Measurements from ENCODE around the gene CIB2. TPM values are rescaled to one million over a fixed set of nuclear protein-coding genes. Genes with fewer than 3 reads are reported as not detected.

Gene CIB2
- total RNA-seq, 1 experiment from 2014 or later: 5.8 TPM

DNA sequence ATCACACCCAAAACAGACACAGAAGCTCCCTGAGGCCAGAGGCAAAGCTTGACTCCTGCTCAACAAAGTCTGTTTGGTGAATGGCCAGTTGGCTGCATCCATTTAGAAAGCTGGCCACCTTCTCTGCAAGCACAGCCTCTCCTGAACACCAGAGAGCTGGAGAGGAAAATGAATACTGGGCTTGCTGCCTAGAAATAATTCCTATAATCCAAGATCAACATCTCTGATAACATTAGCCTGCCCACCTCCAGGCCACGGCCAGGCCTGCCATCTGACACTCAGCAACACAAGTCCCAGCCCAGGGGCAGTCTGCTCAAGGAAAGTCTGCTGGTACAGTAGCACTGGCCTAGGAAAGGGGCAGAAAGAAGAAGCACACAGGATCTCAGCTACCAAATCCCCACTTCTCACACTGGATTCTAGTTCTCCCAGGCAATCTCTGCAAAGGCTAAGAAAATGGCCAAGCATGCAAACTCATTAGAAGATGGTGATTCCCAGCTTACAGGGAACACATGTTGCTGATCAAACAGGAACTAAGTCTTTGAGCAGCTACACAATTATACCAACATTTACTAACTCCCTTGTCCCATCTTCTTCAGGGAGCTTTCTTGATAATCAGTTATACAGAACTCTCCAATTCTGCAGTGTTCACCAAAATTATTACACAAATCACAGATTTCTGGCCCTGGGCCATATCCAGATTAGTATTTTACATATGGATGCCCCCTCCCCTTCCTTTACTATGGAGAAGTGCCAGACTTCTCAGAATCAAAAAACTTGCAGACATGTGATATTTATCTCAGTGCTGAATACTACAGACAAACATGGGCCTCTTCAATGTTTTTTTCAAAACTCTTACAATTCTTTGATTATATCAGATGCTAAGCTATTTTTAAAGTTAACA lies 63.7 kb downstream of the CIB2 start:
- no TSS peak for BruUV-seq (replicated peaks)
- peaks cover 23% of the 10 kb centered on the region for H3K79me2 ChIP-seq (ENCODE audit: low read depth)
- ChIA-PET CTCF (no interaction called here), POLR2A (ENCODE audit: unreplicated experiment) (interaction anchor here (0.6 kb wide), 1 partner anchor 12 kb away, joined by 5 read pairs; no protein-coding TSS in a partner anchor)
- H3K4me3 ChIP-seq: no peak overlapping the region
- H3K27ac ChIP-seq: peak overlapping the region; percentile 33; the same call in 1 of the 2 replicates
- TF ChIP-seq, protein P1, sequence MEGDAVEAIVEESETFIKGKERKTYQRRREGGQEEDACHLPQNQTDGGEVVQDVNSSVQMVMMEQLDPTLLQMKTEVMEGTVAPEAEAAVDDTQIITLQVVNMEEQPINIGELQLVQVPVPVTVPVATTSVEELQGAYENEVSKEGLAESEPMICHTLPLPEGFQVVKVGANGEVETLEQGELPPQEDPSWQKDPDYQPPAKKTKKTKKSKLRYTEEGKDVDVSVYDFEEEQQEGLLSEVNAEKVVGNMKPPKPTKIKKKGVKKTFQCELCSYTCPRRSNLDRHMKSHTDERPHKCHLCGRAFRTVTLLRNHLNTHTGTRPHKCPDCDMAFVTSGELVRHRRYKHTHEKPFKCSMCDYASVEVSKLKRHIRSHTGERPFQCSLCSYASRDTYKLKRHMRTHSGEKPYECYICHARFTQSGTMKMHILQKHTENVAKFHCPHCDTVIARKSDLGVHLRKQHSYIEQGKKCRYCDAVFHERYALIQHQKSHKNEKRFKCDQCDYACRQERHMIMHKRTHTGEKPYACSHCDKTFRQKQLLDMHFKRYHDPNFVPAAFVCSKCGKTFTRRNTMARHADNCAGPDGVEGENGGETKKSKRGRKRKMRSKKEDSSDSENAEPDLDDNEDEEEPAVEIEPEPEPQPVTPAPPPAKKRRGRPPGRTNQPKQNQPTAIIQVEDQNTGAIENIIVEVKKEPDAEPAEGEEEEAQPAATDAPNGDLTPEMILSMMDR (conservative IDR thresholded peaks at IDR 0.05): no peak
- no peak for TF ChIP-seq EZH2 (IDR thresholded peaks at IDR 0.05; ENCODE audit: low read depth)
- H3K4me2 ChIP-seq: peak overlapping the region; percentile 42
- H4K20me1 ChIP-seq (ENCODE audit: insufficient read depth): no peaks in the 10 kb centered on the region
- DNase-seq: peak in 1 of 2 experiments; percentile 58
- H3K36me3 ChIP-seq (ENCODE audit: low read depth): no peaks in the 10 kb centered on the region
- peaks cover 13% of the 10 kb centered on the region; the same call in 1 of the 2 replicates for H3F3A ChIP-seq (ENCODE audit: insufficient read depth, low read depth)
- H2AFZ ChIP-seq: no peak overlapping the region
- intact Hi-C loops (cut with micrococcal nuclease; ENCODE audit: unreplicated experiment): no loop called here
- H3K4me1 ChIP-seq (replicated peaks; ENCODE audit: insufficient read depth): peaks cover 37% of the 10 kb centered on the region
- no peaks in the 10 kb centered on the region for H3K9me2 ChIP-seq (ENCODE audit: insufficient read depth)
- H3K9me3 ChIP-seq (ENCODE audit: insufficient read depth, low read depth): no peaks in the 10 kb centered on the region
- H3K27me3 ChIP-seq (ENCODE audit: insufficient read depth, low read depth): no peaks in the 10 kb centered on the region

DNA sequence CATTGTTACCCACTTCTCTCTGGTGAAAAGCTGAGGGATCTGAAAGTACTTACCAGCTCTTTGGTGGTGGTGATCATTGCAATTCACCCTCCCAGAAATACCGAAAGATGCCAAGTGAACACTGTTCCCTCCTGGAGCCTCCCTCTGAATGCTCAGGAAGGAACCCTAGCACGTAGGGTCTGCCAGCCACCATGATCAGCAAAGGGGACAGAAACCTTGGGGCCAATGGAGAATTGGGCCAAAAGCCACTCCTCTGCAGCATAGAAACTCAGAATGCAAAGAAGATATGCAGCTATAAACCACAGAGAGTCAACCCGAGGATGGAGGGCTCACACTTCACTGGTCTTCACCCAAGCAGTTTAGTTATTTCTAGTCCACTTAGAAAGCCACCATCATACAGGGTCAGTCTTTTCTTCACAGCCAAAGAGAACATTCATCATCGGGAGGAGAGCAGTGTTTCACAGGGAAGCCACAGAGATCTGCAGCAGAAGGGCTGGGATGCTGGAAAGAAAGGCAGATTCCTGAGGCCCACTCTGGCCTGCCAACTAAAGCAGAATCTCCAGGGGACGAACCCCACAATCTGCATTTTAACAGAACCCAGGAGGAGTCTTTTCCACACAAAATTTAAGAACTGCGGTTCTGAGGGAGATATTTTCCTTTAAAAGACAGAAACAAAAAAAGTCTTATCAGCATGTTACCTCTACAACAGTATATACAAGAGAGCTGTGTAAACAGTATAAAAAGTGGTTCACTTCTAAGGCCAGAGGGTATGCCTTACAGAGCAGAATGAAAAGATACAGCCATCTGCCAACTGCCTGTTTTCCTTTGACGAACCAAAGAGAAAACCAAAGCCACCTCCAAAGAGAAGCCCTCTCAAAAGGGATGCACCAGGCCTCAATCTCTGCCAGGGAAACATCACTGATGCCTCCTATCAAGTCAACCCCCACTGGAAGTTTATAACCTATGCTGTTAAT lies 65.0 kb downstream of the CIB2 start:
- Histone ChIP-seq H3K4me3 (no peak overlapping the region), H3K36me3 (ENCODE audit: low read depth) (no peaks in the 10 kb centered on the region), H3K4me1 (replicated peaks; ENCODE audit: insufficient read depth) (peaks cover 48% of the 10 kb centered on the region), H3K27me3 (ENCODE audit: insufficient read depth, low read depth) (no peaks in the 10 kb centered on the region), H4K20me1 (ENCODE audit: insufficient read depth) (no peaks in the 10 kb centered on the region), H2AFZ (no peak overlapping the region), H3F3A (ENCODE audit: insufficient read depth, low read depth) (peaks cover 15% of the 10 kb centered on the region; the same call in 1 of the 2 replicates), H3K9me2 (ENCODE audit: insufficient read depth) (no peaks in the 10 kb centered on the region), H3K4me2 (0 out of 2 replicates have a peak overlapping the region, but pooled peaks have one; percentile 56), H3K9me3 (ENCODE audit: insufficient read depth, low read depth) (no peaks in the 10 kb centered on the region), H3K79me2 (ENCODE audit: low read depth) (peaks cover 23% of the 10 kb centered on the region), H3K27ac (peak overlapping the region; percentile 21; the same call in 1 of the 2 replicates)
- ChIA-PET POLR2A (ENCODE audit: unreplicated experiment) (no interaction called here), CTCF (interaction anchor here (1.0 kb wide), 1 partner anchor 42 kb away, joined by 3 read pairs; no protein-coding TSS in a partner anchor)
- DNase-seq: no peak
- TF ChIP-seq, protein P1 (conservative IDR thresholded peaks at IDR 0.05): no peak
- no peak for TF ChIP-seq EZH2 (IDR thresholded peaks at IDR 0.05; ENCODE audit: low read depth)
- intact Hi-C loops (cut with micrococcal nuclease; ENCODE audit: unreplicated experiment): loop anchor here (1.0 kb wide), 1 partner anchor 58 kb away; no protein-coding TSS in a partner anchor
- BruUV-seq (replicated peaks): no TSS peak

Data from PC-9 (cell line).